Measurements from ENCODE around the gene ARHGAP29.

ARHGAP29 gene

GRCh38 chr1:94215955-94216354 lies 21.4 kb downstream of the ARHGAP29 start:
- no peak overlapping the region for H3K4me2 ChIP-seq (ENCODE audit: insufficient read depth, low read length)
- TF ChIP-seq EZH2 (IDR thresholded peaks at IDR 0.05; ENCODE audit: borderline replicate concordance, low read depth, low read length, severe bottlenecking) (no peak), CTCF (IDR thresholded peaks at IDR 0.05; ENCODE audit: borderline replicate concordance, extremely low read depth, low read length, poor library complexity, severe bottlenecking) (no peak)

GRCh38 chr1:94209982-94210381 lies 27.4 kb downstream of the ARHGAP29 start:
- Histone ChIP-seq H3K4me3 (ENCODE audit: low read depth in 1 of 2, low read length in 2 of 2) (no peak overlapping the region), H3K27ac (ENCODE audit: low read length) (no peak overlapping the region), H4K20me1 (ENCODE audit: insufficient read depth, low read length) (no peaks in the 10 kb centered on the region), H3K36me3 (ENCODE audit: insufficient read depth, low read length) (no peaks in the 10 kb centered on the region), H2AFZ (ENCODE audit: low read depth, low read length) (no peak overlapping the region), H3K27me3 (ENCODE audit: insufficient read depth, low read length, poor library complexity) (no peaks in the 10 kb centered on the region), H3K9ac (ENCODE audit: low read depth, low read length) (no peak overlapping the region), H3K79me2 (ENCODE audit: insufficient read depth, low read length) (no peaks in the 10 kb centered on the region), H3K9me3 (ENCODE audit: insufficient read depth, low read length, severe bottlenecking) (peaks cover 4% of the 10 kb centered on the region), H3K4me2 (ENCODE audit: insufficient read depth, low read length) (no peak overlapping the region), H3K4me1 (ENCODE audit: insufficient read depth, low read length) (no peaks in the 10 kb centered on the region)
- DNase-seq = no peak
- TF ChIP-seq CTCF (IDR thresholded peaks at IDR 0.05; ENCODE audit: borderline replicate concordance, extremely low read depth, low read length, poor library complexity, severe bottlenecking) (no peak), EZH2 (IDR thresholded peaks at IDR 0.05; ENCODE audit: borderline replicate concordance, low read depth, low read length, severe bottlenecking) (no peak)
- no peak for ATAC-seq (ENCODE audit: insufficient read depth, low read depth)

More at GRCh38 chr1:94215955-94216354, 21.4 kb downstream of the ARHGAP29 start:
- no peak overlapping the region for H3K4me3 ChIP-seq (ENCODE audit: low read depth in 1 of 2, low read length in 2 of 2)
- peaks cover 6% of the 10 kb centered on the region for H3K27me3 ChIP-seq (ENCODE audit: insufficient read depth, low read length, poor library complexity)
- no peak for ATAC-seq (ENCODE audit: insufficient read depth, low read depth)
- H4K20me1 ChIP-seq (ENCODE audit: insufficient read depth, low read length) = no peaks in the 10 kb centered on the region
- no peaks in the 10 kb centered on the region for H3K79me2 ChIP-seq (ENCODE audit: insufficient read depth, low read length)
- no peaks in the 10 kb centered on the region for H3K9me3 ChIP-seq (ENCODE audit: insufficient read depth, low read length, severe bottlenecking)
- no peaks in the 10 kb centered on the region for H3K36me3 ChIP-seq (ENCODE audit: insufficient read depth, low read length)
- H2AFZ ChIP-seq (ENCODE audit: low read depth, low read length) = no peak overlapping the region
- H3K9ac ChIP-seq (ENCODE audit: low read depth, low read length) = no peak overlapping the region
- DNase-seq = no peak
- H3K27ac ChIP-seq (ENCODE audit: low read length) = no peak overlapping the region
- H3K4me1 ChIP-seq (ENCODE audit: insufficient read depth, low read length) = no peaks in the 10 kb centered on the region

GRCh38 chr1:94209425-94209824 lies 28.0 kb downstream of the ARHGAP29 start:
- H3K9ac ChIP-seq (ENCODE audit: low read depth, low read length) = no peak overlapping the region
- H2AFZ ChIP-seq (ENCODE audit: low read depth, low read length) = no peak overlapping the region
- H3K79me2 ChIP-seq (ENCODE audit: insufficient read depth, low read length) = no peaks in the 10 kb centered on the region
- TF ChIP-seq CTCF (IDR thresholded peaks at IDR 0.05; ENCODE audit: borderline replicate concordance, extremely low read depth, low read length, poor library complexity, severe bottlenecking) = no peak
- no peak for TF ChIP-seq EZH2 (IDR thresholded peaks at IDR 0.05; ENCODE audit: borderline replicate concordance, low read depth, low read length, severe bottlenecking)
- H4K20me1 ChIP-seq (ENCODE audit: insufficient read depth, low read length) = no peaks in the 10 kb centered on the region
- no peak overlapping the region for H3K4me3 ChIP-seq (ENCODE audit: low read depth in 1 of 2, low read length in 2 of 2)
- no peaks in the 10 kb centered on the region for H3K27me3 ChIP-seq (ENCODE audit: insufficient read depth, low read length, poor library complexity)
- no peak overlapping the region for H3K27ac ChIP-seq (ENCODE audit: low read length)
- peaks cover 4% of the 10 kb centered on the region for H3K9me3 ChIP-seq (ENCODE audit: insufficient read depth, low read length, severe bottlenecking)
- H3K4me1 ChIP-seq (ENCODE audit: insufficient read depth, low read length) = no peaks in the 10 kb centered on the region
- no peaks in the 10 kb centered on the region for H3K36me3 ChIP-seq (ENCODE audit: insufficient read depth, low read length)
- ATAC-seq (ENCODE audit: insufficient read depth, low read depth) (no peak), DNase-seq (no peak)
- no peak overlapping the region for H3K4me2 ChIP-seq (ENCODE audit: insufficient read depth, low read length)

GRCh38 chr1:94207695-94208094 lies 29.7 kb downstream of the ARHGAP29 start:
- no peak for TF ChIP-seq CTCF (IDR thresholded peaks at IDR 0.05; ENCODE audit: borderline replicate concordance, extremely low read depth, low read length, poor library complexity, severe bottlenecking)
- TF ChIP-seq EZH2 (IDR thresholded peaks at IDR 0.05; ENCODE audit: borderline replicate concordance, low read depth, low read length, severe bottlenecking) = no peak
- peaks cover 4% of the 10 kb centered on the region for H3K9me3 ChIP-seq (ENCODE audit: insufficient read depth, low read length, severe bottlenecking)
- H3K27ac ChIP-seq (ENCODE audit: low read length) = no peak overlapping the region
- H3K36me3 ChIP-seq (ENCODE audit: insufficient read depth, low read length) = no peaks in the 10 kb centered on the region
- H3K79me2 ChIP-seq (ENCODE audit: insufficient read depth, low read length) = no peaks in the 10 kb centered on the region
- H3K9ac ChIP-seq (ENCODE audit: low read depth, low read length) = no peak overlapping the region
- no peaks in the 10 kb centered on the region for H4K20me1 ChIP-seq (ENCODE audit: insufficient read depth, low read length)
- no peak for ATAC-seq (ENCODE audit: insufficient read depth, low read depth)
- no peaks in the 10 kb centered on the region for H3K4me1 ChIP-seq (ENCODE audit: insufficient read depth, low read length)
- no peak overlapping the region for H2AFZ ChIP-seq (ENCODE audit: low read depth, low read length)
- H3K27me3 ChIP-seq (ENCODE audit: insufficient read depth, low read length, poor library complexity) = no peaks in the 10 kb centered on the region
- DNase-seq = no peak
- no peak overlapping the region for H3K4me2 ChIP-seq (ENCODE audit: insufficient read depth, low read length)
- H3K4me3 ChIP-seq (ENCODE audit: low read depth in 1 of 2, low read length in 2 of 2) = no peak overlapping the region

All from DND-41 (cell line).